Activated CD4-positive, alpha-beta memory T cell treated with anti-CD3 and anti-CD28 coated beads for 36 hours (primary cell): ENCODE data around the gene OLA1. TPM values are rescaled to one million over a fixed set of nuclear protein-coding genes. Genes with fewer than 3 reads are reported as not detected.
"Not testable (repeated sequence)": the region's sequence is repeated elsewhere in the genome, so short reads cannot be mapped to it uniquely, and the experiment has no call there.

Source experiments
- CTCF ChIA-PET: fragments of 350-600 bp; sonication (Branson Sonifier 250); formaldehyde crosslinking; loops from one replicate; lab custom pipeline; 2021; ENCODE audit warnings: antibody characterized with exemption, inconsistent platforms; lab: Charles Lee
- POLR2A ChIA-PET: fragments of 350-600 bp; sonication (Branson Sonifier 250); formaldehyde crosslinking; loops from one replicate; lab custom pipeline; 2021; ENCODE audit warnings: antibody characterized with exemption; lab: Charles Lee
- DNase-seq: peaks from one replicate; pipeline ENCODE4 v3.0.0-alpha.2; 2020
- H3K27ac Mint-ChIP-seq: one replicate; pipeline ENCODE4 v1.8.0; 2021; ENCODE audit warnings: mixed read lengths
- H3K27me3 Mint-ChIP-seq: one replicate; pipeline ENCODE4 v1.8.0; 2021; ENCODE audit warnings: mixed read lengths
- H3K36me3 Mint-ChIP-seq: one replicate; pipeline ENCODE4 v1.8.0; 2021; ENCODE audit warnings: mixed read lengths
- H3K4me1 Mint-ChIP-seq: one replicate; pipeline ENCODE4 v1.8.0; 2021; ENCODE audit warnings: low read depth, mixed read lengths
- H3K4me3 Mint-ChIP-seq: one replicate; pipeline ENCODE4 v1.8.0; 2021; ENCODE audit warnings: mild to moderate bottlenecking, mixed read lengths
- H3K9me3 Mint-ChIP-seq: one replicate; pipeline ENCODE4 v1.8.0; 2021; ENCODE audit warnings: mixed read lengths
- intact Hi-C: fragments of 100-400 bp; cut with micrococcal nuclease; formaldehyde crosslinking; loops from one replicate; pipeline ENCODE4 v1.15.1; 2023
- total RNA-seq, 2 experiments: library from RNA; stranded (reverse); gene quantifications; one replicate each; pipeline ENCODE4 v1.2.3, GENCODE V29; 2021

Gene OLA1
- total RNA-seq: 100 to 1,000 TPM; 111 to 117 TPM

GRCh38 chr2:174248187-174248997 lies at the start of gene OLA1:
TSS of gene OLA1 (minus strand) at chr2:174248532. CDS start at chr2:174246815, 1,717 bp downstream.
- H3K36me3 Mint-ChIP-seq: peaks cover 19% of the 10 kb centered on the region
- H3K4me1 Mint-ChIP-seq: peaks cover 24% of the 10 kb centered on the region
- POLR2A ChIA-PET: interaction anchor here (0.8 to 1.8 kb wide), 4 partner anchors 8 to 894 kb away, joined by 3 to 4 read pairs (median 3); no protein-coding TSS in a partner anchor
- DNase-seq: peak; percentile 97
- H3K4me3 Mint-ChIP-seq: peak within 1 kb of the TSS; percentile 86
- H3K27ac Mint-ChIP-seq: peak within 1 kb of the TSS; percentile 77
- H3K9me3 Mint-ChIP-seq: no peaks in the 10 kb centered on the region
- CTCF ChIA-PET: interaction anchor here (0.8 to 1.8 kb wide), 3 partner anchors 93 to 845 kb away, joined by 3 to 4 read pairs (median 3); no protein-coding TSS in a partner anchor
- intact Hi-C loops: loop anchor here (1.0 to 5.0 kb wide), 4 partner anchors 94 to 351 kb away; partner anchors contain the start of gene SCRN3
- H3K27me3 Mint-ChIP-seq: no peaks in the 10 kb centered on the region

- Mint-ChIP-seq H3K27me3 (peaks cover 5% of the 10 kb centered on the region), H3K36me3 (no peaks in the 10 kb centered on the region), H3K4me1 (no peaks in the 10 kb centered on the region), H3K4me3 (no peak overlapping the region), H3K27ac (no peak overlapping the region), H3K9me3 (peaks cover 8% of the 10 kb centered on the region)
- ChIA-PET POLR2A (no interaction called here), CTCF (interaction anchor here (0.7 kb wide), 1 partner anchor 48 kb away, joined by 3 read pairs; no protein-coding TSS in a partner anchor)
- no peak for DNase-seq
- intact Hi-C loops: no loop called here
Measured at GRCh38 chr2:174292908-174293307, 44.6 kb upstream of the OLA1 start.

GRCh38 chr2:174286172-174286571 lies 37.8 kb upstream of the OLA1 start:
- peaks cover under 1% of the 10 kb centered on the region for H3K9me3 Mint-ChIP-seq
- no peaks in the 10 kb centered on the region for H3K36me3 Mint-ChIP-seq
- intact Hi-C loops: no loop called here
- H3K27me3 Mint-ChIP-seq: peaks cover 29% of the 10 kb centered on the region
- H3K4me3 Mint-ChIP-seq: no peak overlapping the region
- H3K27ac Mint-ChIP-seq: no peak overlapping the region
- no peak for DNase-seq
- no peaks in the 10 kb centered on the region for H3K4me1 Mint-ChIP-seq
- ChIA-PET CTCF (no interaction called here), POLR2A (no interaction called here)

GRCh38 chr2:174282441-174282840 lies 34.1 kb upstream of the OLA1 start:
- peaks cover 27% of the 10 kb centered on the region for H3K27me3 Mint-ChIP-seq
- intact Hi-C loops: no loop called here
- no peaks in the 10 kb centered on the region for H3K36me3 Mint-ChIP-seq
- H3K27ac Mint-ChIP-seq: no peak overlapping the region
- ChIA-PET POLR2A (no interaction called here), CTCF (no interaction called here)
- no peak for DNase-seq
- no peak overlapping the region for H3K4me3 Mint-ChIP-seq
- H3K4me1 Mint-ChIP-seq: no peaks in the 10 kb centered on the region
- H3K9me3 Mint-ChIP-seq: no peaks in the 10 kb centered on the region

GRCh38 chr2:174281736-174282135 lies 33.4 kb upstream of the OLA1 start:
- Mint-ChIP-seq H3K9me3 (no peaks in the 10 kb centered on the region), H3K27ac (no peak overlapping the region), H3K36me3 (no peaks in the 10 kb centered on the region), H3K27me3 (peaks cover 25% of the 10 kb centered on the region), H3K4me3 (no peak overlapping the region), H3K4me1 (no peaks in the 10 kb centered on the region)
- ChIA-PET CTCF (interaction anchor here (0.7 kb wide), 1 partner anchor 1198 kb away, joined by 4 read pairs; no protein-coding TSS in a partner anchor), POLR2A (no interaction called here)
- intact Hi-C loops: no loop called here
- no peak for DNase-seq

GRCh38 chr2:174280596-174280995 lies 32.3 kb upstream of the OLA1 start:
- DNase-seq: no peak
- no peaks in the 10 kb centered on the region for H3K36me3 Mint-ChIP-seq
- intact Hi-C loops: no loop called here
- POLR2A ChIA-PET: no interaction called here
- no peaks in the 10 kb centered on the region for H3K9me3 Mint-ChIP-seq
- CTCF ChIA-PET: no interaction called here
- no peak overlapping the region for H3K27ac Mint-ChIP-seq
- no peak overlapping the region for H3K4me3 Mint-ChIP-seq
- no peaks in the 10 kb centered on the region for H3K4me1 Mint-ChIP-seq
- H3K27me3 Mint-ChIP-seq: peaks cover 24% of the 10 kb centered on the region

- H3K4me3 Mint-ChIP-seq, H3K4me1 Mint-ChIP-seq, DNase-seq, H3K9me3 Mint-ChIP-seq, CTCF ChIA-PET, H3K36me3 Mint-ChIP-seq, H3K27ac Mint-ChIP-seq, intact Hi-C loops, POLR2A ChIA-PET: not testable (repeated sequence)
- H3K27me3 Mint-ChIP-seq: peaks cover 14% of the 10 kb centered on the region
Measured at GRCh38 chr2:174270263-174270662, 21.9 kb upstream of the OLA1 start.

GRCh38 chr2:174266288-174266687 lies 18.0 kb upstream of the OLA1 start:
- H3K4me1 Mint-ChIP-seq: no peaks in the 10 kb centered on the region
- no peak overlapping the region for H3K4me3 Mint-ChIP-seq
- peaks cover 26% of the 10 kb centered on the region for H3K27me3 Mint-ChIP-seq
- ChIA-PET POLR2A (no interaction called here), CTCF (no interaction called here)
- DNase-seq: no peak
- intact Hi-C loops: no loop called here
- no peaks in the 10 kb centered on the region for H3K36me3 Mint-ChIP-seq
- no peak overlapping the region for H3K27ac Mint-ChIP-seq
- H3K9me3 Mint-ChIP-seq: no peaks in the 10 kb centered on the region

- Mint-ChIP-seq H3K4me1 (no peaks in the 10 kb centered on the region), H3K9me3 (no peaks in the 10 kb centered on the region), H3K36me3 (no peaks in the 10 kb centered on the region), H3K27me3 (peaks cover 27% of the 10 kb centered on the region), H3K4me3 (no peak overlapping the region), H3K27ac (no peak overlapping the region)
- POLR2A ChIA-PET: no interaction called here
- no peak for DNase-seq
- CTCF ChIA-PET: interaction anchor here (1.2 kb wide), 1 partner anchor 46 kb away, joined by 3 read pairs; no protein-coding TSS in a partner anchor
- intact Hi-C loops: no loop called here
Measured at GRCh38 chr2:174263997-174264396, 15.7 kb upstream of the OLA1 start.

GRCh38 chr2:174259981-174260380 lies 11.6 kb upstream of the OLA1 start:
- no peaks in the 10 kb centered on the region for H3K4me1 Mint-ChIP-seq
- POLR2A ChIA-PET: no interaction called here

GRCh38 chr2:174254267-174254666 lies 5.9 kb upstream of the OLA1 start:
- no peak overlapping the region for H3K4me3 Mint-ChIP-seq
- intact Hi-C loops: no loop called here
- ChIA-PET POLR2A (no interaction called here), CTCF (no interaction called here)
- H3K27me3 Mint-ChIP-seq: no peaks in the 10 kb centered on the region
- H3K4me1 Mint-ChIP-seq: peaks cover under 1% of the 10 kb centered on the region
- no peak overlapping the region for H3K27ac Mint-ChIP-seq
- no peaks in the 10 kb centered on the region for H3K36me3 Mint-ChIP-seq
- no peaks in the 10 kb centered on the region for H3K9me3 Mint-ChIP-seq
- DNase-seq: no peak

More at GRCh38 chr2:174259981-174260380, 11.6 kb upstream of the OLA1 start:
- CTCF ChIA-PET: no interaction called here
- DNase-seq: no peak
- intact Hi-C loops: no loop called here
- Mint-ChIP-seq H3K36me3 (no peaks in the 10 kb centered on the region), H3K9me3 (no peaks in the 10 kb centered on the region), H3K4me3 (no peak overlapping the region), H3K27ac (no peak overlapping the region), H3K27me3 (peaks cover 12% of the 10 kb centered on the region)

- Mint-ChIP-seq H3K4me3 (peak overlapping the region; percentile 78), H3K27me3 (no peaks in the 10 kb centered on the region), H3K4me1 (peaks cover 24% of the 10 kb centered on the region), H3K9me3 (no peaks in the 10 kb centered on the region), H3K36me3 (peaks cover 14% of the 10 kb centered on the region), H3K27ac (peak overlapping the region; percentile 77)
- DNase-seq: no peak
- CTCF ChIA-PET: interaction anchor here (0.8 to 1.8 kb wide), 2 partner anchors 92 to 111 kb away, joined by 3 to 4 read pairs; no protein-coding TSS in a partner anchor
- POLR2A ChIA-PET: interaction anchor here (0.8 to 1.8 kb wide), 3 partner anchors 9 to 895 kb away, joined by 3 to 4 read pairs (median 3); no protein-coding TSS in a partner anchor
- intact Hi-C loops: loop anchor here (1.0 to 5.0 kb wide), 4 partner anchors 93 to 352 kb away; partner anchors contain the start of gene SCRN3
Measured at GRCh38 chr2:174248998-174249592, 763 bp upstream of the OLA1 start.
